GM18502 (cell line): Measurements from ENCODE around the gene CDC42BPA.

Experiments
- ATAC-seq: cut with Tn5 transposase; IDR thresholded peaks from one replicate; pipeline ENCODE4 v1.9.1; 2021; ENCODE audit warnings: mild to moderate bottlenecking; ENCODE audit not compliant: unreplicated experiment, poor library complexity

Gene CDC42BPA

DNA sequence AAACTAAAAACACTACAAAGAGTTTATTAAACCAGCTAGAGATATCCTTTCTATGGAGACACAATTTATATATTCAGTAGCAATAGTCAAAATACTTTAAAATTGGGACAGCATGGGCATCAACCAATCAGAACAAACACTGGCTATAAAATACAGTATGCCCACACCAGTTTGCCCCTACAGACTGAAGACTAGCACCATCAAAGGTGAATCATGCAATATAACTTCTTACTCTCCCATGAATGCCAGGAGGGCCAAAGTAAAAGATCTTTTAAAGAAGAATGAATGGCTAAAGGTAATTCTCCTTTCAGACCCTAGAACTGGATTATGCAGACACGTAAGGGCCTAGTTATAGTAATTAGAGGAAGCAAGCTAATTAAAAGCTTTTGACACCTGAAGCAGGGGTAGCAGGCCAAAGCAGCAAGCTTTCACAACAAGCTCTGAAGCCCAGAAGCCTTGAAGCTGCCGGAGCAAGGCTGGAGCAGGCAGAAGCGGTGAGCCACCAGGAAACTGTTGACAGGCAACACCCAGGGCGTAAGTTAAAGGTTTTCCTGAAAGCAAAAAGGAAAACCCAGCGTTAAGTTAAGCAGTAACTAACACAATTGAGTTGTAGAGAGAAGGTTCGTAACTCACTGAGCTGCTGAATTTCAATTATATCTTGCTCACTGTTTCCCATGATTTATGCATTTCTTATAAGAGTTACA is 99.3 kb downstream of the CDC42BPA start:
- ATAC-seq: no peak

DNA sequence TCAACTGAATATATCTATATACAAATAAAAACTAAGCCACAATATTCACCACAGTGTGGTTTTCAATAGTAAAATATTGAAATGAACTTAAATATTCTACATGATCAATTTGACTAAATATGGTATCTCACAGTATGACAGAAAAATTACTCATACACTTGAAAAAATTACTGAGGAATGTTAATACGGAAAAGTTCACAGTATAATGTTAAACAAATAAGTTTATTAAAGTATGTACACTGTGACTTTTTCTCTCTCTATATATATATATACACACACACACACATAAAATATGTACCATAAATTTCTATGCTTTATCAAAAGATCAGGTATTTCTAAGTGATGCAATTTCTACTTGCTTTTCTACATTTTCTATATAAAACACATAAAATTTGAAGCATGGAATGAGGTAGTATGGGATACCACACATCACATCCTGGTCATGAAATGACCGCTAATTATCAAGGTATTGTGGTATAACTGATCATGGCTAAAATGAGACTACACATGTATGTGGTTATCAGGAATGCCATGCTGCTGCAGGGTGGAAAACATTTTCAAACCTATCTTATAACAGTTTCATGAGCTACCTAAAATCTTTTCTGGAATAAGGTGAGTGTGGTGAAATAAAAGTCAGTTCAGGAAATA is 102.3 kb downstream of the CDC42BPA start:
- no peak for ATAC-seq

DNA sequence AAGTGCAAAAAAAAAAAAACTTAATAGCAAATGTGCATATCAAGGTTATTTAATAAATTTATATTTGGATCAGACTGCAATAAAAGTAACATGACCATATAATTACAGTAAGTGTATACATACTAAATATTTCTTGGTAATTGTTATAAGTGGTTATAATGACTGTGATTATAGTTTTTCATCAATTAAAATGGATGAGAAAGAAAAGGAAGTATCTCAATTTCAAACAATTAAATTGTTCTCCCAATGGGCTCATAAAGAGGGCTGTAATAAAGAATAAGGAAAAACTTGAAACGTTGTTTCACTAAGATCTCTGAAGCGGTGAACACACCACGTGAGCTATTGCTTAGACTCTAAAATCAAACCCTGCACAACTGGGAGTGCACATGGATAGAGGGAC is 104.1 kb downstream of the CDC42BPA start:
- no peak for ATAC-seq

DNA sequence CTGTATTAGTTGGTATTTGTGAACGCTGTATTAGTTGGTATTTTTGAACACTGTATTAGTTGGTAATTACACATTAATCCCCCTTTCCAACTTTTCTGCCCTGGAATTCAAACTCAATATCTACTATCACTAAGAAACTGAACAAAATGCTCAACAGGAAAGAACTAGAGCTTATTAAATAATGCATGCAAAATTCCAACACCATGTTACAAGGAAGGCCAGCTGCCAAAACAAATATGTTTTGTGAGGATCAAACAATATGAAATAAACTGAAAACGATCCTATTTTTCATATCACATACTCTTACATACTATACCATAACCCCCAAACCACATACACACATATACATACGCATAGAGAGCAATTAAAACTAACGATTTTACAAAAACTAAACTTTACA is 104.9 kb downstream of the CDC42BPA start:
- no peak for ATAC-seq

DNA sequence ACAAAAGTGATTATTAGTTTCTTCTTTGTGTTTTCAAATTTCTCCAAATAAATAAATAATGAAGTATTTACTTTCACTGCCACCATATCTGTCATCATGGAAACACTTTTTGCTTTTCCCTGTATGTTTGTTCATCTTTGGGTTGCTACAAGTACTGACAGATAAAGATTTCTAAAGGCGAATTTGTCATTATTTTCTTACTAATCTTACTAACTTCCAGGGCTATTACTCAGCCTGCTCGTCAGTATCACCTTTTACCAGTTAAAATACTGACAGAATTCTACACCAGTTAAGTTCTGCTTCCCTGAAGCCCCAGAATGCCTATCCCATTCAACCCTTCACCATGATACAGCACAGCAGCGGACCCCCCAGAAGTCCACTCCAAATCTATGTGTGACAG is 106.1 kb downstream of the CDC42BPA start:
- ATAC-seq: no peak

DNA sequence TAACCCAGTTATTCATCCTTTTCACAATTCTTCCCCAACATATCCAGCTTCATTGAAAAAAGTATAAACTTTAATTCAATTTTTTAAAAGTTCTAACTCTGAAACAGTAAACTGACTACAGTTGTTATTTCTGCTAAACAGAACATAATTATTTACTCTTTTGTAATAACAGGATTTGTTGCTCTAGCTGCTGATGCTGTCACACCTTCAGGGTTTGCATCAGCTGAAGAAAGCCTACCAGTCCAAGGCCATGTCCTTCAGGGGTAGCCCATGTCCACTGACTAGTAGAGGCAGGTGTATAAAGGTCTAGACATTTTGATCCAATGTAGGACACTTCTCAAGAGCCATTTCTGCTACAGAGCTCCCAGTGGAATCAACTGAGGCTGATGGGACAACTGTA is 107.7 kb downstream of the CDC42BPA start:
- ATAC-seq: no peak

DNA sequence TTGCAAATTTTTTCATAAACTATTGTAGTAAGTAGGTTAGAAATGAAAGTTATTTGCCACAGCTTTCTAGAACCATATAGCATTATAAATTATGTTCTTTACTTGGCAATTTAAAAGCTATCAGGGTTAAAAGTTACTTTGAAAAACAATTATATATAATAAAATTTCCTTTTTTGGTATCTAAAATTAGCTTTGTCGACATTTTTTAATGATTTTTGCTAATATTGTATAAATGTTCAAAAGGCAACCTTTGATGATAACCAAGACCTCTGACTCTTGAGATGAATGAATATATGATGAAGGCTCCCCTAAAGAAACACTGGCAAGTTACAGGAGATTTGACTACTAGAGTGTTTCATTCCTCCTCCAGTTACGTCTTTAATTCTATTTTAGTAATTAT is 121.2 kb downstream of the CDC42BPA start:
- ATAC-seq: no peak

DNA sequence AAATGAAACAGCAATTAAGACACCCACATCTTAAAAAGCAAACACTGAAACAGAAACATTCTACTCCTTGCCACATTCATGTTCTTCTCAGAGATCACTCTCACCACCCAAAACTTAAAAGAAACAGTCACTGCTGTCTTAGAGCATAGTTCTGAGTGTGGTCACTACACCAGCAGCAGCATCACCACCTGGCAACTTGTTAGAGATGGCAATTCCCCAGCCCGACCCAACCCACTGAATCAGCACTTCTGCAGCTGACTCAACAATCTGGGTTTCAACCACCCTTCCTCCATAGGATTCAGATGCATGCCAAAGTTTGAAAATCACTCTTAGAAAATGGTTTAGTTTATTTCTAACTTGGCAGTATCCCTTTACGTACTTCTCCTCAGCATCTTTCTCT is 126.1 kb downstream of the CDC42BPA start:
- ATAC-seq: peak; percentile 84

DNA sequence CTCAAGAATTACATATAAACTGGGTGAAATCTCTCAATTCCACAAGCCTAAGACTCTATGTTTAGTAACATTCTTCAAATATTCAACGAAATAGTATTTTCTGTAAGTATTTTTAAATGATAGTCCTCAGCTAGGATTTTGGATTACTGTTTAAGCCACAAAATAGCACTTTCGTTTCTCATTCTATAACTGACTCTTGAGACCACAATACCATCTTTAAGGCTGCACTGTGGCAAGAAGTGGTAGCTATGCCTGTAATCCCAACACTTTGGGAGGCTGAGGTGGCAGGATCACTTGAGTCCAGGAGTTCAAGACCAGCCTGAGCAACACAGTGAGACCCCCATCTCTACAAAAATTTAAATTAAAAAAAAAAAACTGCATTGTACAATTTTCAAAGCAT is 126.7 kb downstream of the CDC42BPA start:
- peak; percentile 70 for ATAC-seq

DNA sequence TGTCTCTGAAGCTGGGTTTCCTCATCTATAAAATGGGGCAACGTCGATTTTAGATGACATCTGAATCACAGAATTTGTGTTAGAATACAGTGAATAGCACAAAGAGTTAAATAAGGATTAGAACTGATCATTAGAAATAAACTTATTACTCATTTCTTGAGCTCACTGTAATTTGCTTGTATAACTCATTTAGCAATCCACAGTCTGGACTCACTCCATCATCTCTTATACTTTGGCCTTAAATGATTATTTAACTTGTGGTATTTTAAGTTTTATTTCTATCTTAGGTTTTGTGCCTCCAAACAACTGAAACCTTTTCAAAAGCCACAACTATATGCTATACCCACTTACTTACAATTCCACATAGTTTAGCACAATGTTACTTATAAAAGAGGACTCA is 128.0 kb downstream of the CDC42BPA start:
- ATAC-seq: no peak

DNA sequence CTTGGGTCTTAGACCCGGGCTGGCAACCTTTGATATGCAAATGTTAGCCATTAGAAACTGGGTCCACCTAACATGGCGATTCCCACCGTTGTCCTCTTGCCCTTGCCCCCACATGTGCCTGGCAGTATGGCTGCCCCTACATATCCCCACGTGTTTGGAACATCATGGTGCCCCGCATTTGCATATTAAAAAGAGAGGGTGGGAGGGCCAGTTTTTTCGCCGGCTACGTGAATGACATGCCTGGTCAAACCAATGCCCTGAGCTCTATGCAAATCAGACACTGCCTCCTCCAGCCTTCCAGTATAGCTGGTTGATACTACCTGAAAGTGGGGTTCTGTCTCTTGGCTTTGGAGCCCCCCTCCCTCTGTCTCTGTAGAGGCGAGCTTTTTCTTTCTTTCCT is 133.0 kb downstream of the CDC42BPA start:
- no peak for ATAC-seq

DNA sequence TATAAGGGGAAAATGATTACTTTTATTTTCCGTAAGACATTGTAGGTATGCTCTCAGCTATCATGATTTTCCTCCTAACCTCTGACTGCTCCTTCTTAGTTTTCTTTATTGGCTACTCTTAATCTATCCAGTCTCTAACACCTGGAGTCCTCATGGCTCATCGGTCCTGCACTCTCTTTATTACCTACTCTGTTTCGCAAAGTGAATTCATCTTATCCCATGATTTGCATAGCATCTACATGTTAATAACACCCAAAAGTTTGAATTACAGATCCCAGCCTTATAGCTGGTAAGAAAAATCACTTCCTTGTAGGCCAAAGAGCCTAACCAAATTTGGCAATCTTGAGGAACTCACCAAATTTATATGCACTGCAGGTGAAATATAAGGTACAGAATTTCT is 136.3 kb downstream of the CDC42BPA start:
- no peak for ATAC-seq

DNA sequence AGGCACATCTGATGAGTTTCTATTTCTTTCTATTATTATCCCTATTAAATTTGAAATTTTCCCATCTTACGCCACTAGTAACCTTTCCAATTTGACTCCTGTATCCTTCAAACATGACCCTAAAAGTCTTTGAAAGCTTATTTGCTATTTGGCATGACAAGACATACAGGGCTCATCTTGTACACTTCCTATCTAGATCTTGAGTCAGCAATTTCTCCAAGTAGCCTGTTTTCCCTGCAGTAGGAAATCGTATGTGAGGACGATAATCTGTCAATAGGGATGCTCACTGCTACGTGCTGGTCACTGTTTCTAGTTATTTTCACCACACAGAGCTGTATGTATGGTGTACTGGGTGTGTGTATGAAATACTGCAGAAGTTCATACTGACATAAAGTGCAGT is 142.7 kb downstream of the CDC42BPA start:
- no peak for ATAC-seq

DNA sequence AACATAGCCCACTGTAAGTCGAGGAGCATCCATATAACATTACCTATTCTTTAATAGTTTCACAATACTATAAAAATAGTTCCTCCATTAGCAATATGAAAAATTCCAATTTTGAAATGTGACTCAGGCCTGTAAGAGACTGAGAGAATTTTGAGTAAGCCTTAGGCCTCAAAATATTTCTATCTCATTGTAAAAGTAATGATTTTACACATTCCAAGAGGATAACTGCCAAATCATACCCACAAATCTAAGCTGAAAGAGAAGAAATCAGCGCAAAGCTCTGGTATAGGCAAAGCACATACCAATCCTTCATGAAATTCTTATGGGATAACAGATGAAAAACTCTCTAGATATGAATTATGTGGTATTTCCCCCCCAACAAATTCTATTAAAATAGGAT is 144.1 kb downstream of the CDC42BPA start:
- ATAC-seq: no peak

DNA sequence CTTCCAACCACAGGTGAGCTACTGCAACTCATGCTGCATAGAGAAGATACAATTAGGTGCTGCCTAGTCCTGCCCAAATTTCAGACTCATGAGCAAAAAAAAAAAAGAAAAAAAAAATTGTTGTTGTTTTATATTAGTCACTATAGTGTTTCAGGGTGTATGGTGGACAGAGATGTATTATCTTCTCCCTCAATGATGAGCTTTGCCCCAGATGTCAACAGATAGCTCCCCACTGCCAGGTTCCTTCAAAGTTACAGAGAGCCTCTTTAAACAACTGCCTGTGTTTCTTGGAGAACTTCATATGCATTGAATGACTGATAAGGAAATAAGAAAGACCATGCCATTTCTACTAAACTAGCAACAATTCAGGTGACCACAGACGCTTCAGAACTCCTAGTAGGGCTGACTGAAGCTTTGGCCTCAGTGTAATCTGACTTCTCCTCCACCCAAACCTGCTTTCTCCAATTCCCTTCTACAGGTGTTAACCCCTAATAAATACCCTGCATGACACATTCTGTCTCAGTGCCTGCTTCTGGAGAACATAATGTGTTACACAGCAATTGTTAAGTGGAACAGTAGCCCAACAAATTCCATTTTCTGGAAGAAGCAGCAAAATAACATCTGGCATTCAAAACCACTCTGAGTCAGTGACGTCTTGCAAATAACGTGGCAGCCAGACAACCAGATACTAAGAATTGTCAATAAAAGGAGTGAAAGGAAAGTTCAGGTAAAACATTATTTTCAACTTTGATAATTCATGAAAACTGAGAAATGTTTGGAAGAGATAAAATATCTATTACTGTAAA is 147.7 kb downstream of the CDC42BPA start:
- ATAC-seq: no peak

DNA sequence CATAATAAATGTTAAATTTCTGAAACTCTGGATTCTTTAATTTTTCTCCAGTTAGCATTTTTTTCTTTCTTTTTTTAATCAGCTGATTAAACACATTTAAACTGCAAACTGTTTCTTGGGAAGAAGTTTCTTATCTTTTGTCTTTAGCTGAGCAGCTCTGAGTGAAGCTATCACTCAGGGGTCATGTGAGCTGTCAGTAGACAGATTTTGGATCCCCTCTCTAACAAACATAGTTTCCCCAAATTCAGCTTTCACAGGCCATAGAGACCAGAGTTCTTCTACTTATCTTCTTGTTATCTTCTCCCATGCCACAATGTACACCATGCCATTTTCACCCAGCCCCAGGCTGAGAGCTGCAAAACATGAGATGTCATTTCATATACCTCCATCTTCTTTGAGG is 148.9 kb downstream of the CDC42BPA start:
- ATAC-seq: no peak

DNA sequence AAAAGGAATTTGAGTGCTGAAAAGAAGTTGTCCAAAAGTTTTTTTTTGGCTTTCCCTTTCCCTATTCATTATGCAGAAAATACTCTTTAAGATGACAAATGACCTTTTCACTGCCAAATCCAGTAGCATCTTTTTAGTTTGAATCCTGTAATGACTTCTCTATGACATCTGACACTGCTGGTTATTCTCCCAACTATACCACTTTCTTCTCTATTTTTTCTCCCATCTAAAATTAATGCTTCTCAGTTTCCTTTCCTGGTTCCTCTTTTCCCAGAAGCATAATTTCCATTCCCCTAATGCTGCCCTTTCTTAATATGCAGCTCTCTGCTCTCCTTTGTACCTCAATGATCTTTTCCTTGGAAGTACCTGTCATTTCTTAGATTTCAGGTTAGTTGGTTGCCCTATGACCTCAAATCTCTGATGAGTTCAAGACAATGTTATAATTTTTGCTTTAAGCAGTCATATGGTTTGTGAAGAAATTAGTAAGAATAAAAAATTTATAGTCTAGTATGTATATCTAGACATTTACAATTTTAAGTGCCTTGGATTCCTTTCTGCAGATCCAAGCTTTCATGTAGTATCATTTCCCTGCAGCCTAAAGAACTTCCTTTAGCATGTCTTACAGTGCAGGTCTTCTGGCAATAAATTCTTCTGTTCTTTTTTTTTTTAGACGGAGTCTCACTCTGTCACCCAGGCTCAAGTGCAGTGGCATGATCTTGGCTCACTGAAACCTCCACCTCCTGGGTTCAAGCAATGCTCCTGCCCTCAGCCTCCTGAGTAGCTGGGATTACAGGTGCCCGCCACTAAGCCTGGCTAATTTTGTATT is 150.8 kb downstream of the CDC42BPA start:
- ATAC-seq: no peak

DNA sequence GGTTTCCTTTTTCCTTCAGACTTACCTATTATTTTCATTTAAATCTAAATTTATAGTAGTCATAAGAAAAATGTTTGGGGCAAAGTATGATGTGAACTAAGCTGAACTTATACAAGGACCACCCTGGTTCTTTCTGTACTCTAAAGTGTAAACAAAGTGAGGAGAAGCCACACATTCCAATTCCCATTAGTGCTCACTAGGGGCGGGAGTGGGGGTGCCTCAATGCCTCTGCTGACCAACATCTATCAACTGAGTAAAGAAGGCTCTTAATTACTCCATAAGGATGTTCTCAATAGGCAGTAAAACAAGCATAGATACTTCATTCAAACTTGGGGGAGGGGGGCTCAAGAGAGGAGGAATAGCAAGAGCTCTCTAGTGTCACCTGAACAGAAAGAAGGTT is 151.7 kb downstream of the CDC42BPA start:
- no peak for ATAC-seq

DNA sequence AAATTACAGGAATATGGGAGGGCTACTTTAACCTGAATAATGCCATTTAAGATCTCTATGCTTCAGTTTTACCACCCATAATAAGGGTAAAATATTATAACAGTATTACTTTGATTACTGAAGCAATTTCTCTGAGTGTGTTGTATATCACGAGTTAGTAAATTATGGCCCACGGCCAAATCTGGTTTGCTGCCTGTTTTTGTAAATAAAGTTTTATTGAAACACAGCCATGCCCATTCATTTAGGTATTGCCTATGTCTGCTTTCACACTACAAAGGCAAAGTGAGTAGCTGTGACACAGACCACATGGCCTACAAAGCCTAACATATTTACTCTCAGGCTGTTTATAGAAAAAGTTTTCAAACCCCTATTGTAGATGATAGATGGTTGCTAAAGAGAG is 156.8 kb downstream of the CDC42BPA start:
- no peak for ATAC-seq

DNA sequence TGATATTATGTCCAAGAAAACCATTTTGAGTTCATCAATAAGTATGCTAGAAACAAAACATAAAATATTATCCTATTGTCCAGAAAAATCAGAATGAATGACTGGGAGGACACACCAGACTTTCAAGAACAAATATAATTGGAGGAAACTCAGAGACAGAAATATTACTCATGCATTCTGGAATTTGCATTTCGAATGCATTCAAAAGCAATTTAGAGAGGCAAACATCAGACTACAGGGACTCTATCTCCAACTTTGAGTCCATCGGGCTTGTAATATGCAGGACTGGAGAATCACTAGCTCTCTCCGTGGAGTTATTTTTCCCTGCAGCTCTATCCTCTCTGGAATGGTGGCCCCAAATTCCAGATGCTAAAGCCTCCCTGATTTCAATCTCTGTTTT is 161.8 kb downstream of the CDC42BPA start:
- no peak for ATAC-seq

DNA sequence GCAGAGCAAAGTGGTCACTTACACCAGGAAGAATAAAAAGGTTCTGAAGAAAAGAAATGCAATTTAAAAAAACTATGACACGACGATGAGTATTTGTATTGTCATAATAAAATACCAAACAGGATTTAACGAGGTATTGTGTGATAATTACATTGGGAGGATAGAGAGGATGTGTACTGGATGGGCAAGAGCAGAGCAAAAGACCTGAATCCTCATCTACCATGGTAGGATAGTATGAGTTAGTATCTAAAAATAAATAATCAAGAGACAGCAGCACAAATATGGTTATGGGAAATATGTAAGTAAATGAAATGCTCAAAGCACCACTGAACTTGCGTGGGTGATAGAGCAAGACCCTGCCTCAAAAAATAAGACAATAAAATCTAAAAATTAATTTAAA is 162.6 kb downstream of the CDC42BPA start:
- no peak for ATAC-seq
